GM20000 (cell line): ENCODE measurements around the gene GABBR2.

Experiments used
- DNase-seq: peaks from one replicate; pipeline ENCODE4 v3.0.0; 2012; ENCODE audit warnings: low spot score
- TF ChIP-seq, protein P1 (sequence below): IDR thresholded peaks from 2 replicates; pipeline ENCODE4 v1.5.1; 2012; ENCODE audit warnings: mild to moderate bottlenecking, control low read depth; ENCODE audit errors: extremely low read depth, missing control alignments

Gene GABBR2

GRCh38 chr9:98602839-98603500 lies 105.8 kb downstream of the GABBR2 start:
- DNase-seq: no peak
- TF ChIP-seq, protein P1, sequence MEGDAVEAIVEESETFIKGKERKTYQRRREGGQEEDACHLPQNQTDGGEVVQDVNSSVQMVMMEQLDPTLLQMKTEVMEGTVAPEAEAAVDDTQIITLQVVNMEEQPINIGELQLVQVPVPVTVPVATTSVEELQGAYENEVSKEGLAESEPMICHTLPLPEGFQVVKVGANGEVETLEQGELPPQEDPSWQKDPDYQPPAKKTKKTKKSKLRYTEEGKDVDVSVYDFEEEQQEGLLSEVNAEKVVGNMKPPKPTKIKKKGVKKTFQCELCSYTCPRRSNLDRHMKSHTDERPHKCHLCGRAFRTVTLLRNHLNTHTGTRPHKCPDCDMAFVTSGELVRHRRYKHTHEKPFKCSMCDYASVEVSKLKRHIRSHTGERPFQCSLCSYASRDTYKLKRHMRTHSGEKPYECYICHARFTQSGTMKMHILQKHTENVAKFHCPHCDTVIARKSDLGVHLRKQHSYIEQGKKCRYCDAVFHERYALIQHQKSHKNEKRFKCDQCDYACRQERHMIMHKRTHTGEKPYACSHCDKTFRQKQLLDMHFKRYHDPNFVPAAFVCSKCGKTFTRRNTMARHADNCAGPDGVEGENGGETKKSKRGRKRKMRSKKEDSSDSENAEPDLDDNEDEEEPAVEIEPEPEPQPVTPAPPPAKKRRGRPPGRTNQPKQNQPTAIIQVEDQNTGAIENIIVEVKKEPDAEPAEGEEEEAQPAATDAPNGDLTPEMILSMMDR: no peak

GRCh38 chr9:98600631-98601030 lies 108.1 kb downstream of the GABBR2 start:
- DNase-seq: no peak
- TF ChIP-seq, protein P1: no peak

DNA sequence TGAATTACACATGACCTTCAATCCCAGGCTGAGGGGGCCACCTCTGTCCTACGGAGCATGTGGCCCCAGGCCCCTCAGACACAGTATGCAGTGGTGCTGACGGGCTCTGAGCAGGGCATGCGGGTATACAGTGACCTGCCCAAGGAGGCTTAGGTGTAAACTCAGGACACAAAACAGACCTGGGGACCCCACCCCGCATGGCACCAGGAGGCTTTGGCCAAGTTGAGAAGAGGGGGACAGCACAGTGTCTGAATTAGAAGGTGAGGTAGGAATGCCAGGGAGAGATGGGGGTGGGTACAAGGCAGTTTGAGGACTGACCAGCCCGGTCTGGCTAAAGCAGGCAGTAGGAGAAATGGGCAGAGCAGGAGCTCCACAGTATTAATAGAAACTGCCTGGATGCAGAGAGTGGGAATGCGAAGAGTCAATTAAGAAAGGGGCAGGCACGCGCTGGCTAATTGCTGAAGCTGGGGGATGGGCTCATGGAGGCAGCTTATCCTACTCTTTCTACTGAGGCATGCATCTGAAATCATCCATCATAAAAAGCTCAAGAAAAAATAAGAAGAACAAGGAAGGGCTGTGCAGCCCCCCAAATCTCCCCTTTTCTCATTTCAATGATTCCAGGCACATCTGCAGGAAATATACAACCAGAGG lies 109.0 kb downstream of the GABBR2 start:
- TF ChIP-seq, protein P1: no peak
- no peak for DNase-seq

DNA sequence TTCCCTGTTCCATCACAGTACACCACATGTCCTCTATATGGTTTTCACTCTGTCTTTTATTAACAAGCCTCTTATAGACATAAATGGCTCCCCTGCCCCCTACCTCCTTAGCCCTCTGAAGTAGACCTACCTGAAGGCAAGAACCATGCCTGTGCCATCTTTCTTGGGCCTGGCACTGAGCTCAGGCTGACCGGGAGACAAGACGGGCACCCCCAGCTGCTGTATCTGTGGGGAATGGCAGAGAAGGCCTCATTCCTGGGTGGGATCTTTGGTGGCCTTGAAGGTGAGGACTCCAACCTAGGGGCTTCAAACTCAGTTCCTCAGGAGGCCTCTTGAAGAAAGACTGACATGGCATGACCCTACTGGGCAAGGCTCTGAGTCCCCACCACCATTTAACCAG lies 109.9 kb downstream of the GABBR2 start:
- no peak for DNase-seq
- TF ChIP-seq, protein P1: no peak

- DNase-seq: no peak
- TF ChIP-seq, protein P1: no peak
Observed at GRCh38 chr9:98597236-98597771, 111.4 kb downstream of the GABBR2 start.

GRCh38 chr9:98596486-98596885 lies 112.2 kb downstream of the GABBR2 start:
- TF ChIP-seq, protein P1: no peak
- no peak for DNase-seq

DNA sequence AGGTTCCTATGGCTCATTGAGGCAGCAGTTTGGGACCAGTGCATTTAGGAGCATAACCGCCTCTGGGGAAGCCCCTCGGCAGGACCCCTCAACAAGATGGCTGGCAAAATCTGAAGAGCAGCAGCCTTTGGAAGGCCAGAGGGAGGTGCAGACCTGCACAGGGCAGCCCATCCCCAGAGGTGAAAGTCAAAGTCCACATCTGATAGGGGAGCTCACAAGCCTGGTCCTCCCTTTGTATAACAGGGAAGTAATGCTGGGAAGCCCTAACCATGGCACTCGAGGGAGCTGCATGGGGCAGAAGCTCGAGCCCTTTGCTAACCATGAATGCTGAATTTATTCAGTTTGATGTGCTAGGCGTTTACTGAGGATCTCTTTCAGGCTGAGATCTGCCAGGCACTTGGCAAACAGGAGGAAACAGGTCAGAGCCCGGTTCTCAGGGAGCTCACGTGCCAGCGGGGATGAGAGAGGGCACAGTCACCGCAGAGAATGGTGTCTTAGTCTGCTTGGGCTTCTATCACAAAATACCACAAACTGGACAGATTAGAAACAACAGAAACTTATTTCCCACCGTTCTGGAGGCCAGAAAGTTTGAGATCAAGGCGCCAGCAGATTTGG lies 114.1 kb downstream of the GABBR2 start:
- TF ChIP-seq, protein P1: no peak
- no peak for DNase-seq
